Body of pancreas (tissue), 4 donors: ENCODE data around the gene TCAP.

Experiments
- POLR2A ChIP-seq, 3 donors: fragments of 450-650 bp; IDR thresholded peaks; one replicate each; pipeline ENCODE4 v1.6.1; 2016; ENCODE audit warnings: antibody characterized with exemption in 3 of 3, mild to moderate bottlenecking in 2 of 3
- TF ChIP-seq, protein P1 (sequence below), 7 experiments: fragments of 450-650 bp in 4 of 7; fragments of 200-600 bp in 3 of 7; sonication (generic) in 3 of 7; IDR thresholded peaks; one replicate each; pipeline ENCODE4 v1.5.1; 2016 to 2019; ENCODE audit warnings: antibody characterized with exemption in 7 of 7

DNA sequence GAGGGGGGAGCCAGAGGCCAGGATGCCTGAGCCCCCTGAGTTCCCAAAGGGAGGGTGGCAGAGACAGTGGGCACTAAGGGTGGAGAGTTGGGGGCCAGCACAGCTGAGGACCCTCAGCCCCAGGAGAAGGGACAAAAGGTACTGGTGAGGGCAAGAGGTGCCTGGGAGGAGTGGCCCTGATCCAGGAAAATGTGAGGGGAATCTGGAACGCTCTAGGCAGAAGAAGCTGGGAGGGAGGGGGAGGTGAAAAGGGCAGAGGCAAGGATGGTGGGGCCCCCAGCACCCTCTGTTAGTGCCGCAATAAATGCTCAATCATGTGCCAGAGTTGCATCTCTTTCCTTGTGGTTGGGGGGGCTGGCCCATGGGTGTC lies 1.1 kb downstream of the TCAP start:
- TF ChIP-seq, protein P1, sequence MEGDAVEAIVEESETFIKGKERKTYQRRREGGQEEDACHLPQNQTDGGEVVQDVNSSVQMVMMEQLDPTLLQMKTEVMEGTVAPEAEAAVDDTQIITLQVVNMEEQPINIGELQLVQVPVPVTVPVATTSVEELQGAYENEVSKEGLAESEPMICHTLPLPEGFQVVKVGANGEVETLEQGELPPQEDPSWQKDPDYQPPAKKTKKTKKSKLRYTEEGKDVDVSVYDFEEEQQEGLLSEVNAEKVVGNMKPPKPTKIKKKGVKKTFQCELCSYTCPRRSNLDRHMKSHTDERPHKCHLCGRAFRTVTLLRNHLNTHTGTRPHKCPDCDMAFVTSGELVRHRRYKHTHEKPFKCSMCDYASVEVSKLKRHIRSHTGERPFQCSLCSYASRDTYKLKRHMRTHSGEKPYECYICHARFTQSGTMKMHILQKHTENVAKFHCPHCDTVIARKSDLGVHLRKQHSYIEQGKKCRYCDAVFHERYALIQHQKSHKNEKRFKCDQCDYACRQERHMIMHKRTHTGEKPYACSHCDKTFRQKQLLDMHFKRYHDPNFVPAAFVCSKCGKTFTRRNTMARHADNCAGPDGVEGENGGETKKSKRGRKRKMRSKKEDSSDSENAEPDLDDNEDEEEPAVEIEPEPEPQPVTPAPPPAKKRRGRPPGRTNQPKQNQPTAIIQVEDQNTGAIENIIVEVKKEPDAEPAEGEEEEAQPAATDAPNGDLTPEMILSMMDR (IDR thresholded peaks at IDR 0.05), result no peak
- TF ChIP-seq POLR2A (IDR thresholded peaks at IDR 0.05), result no peak
